HL-60 (cell line): ENCODE data around the gene CAMKK2.

Source experiments
- GABPA ChIP-seq: IDR thresholded peaks from 2 replicates; pipeline ENCODE4 v1.6.1; 2012; ENCODE audit warnings: low read depth
- POLR2AphosphoS5 ChIP-seq: IDR thresholded peaks from 2 replicates; pipeline ENCODE4 v1.6.1; 2012; ENCODE audit warnings: low read depth
- REST ChIP-seq: IDR thresholded peaks from 2 replicates; pipeline ENCODE4 v1.6.1; 2012; ENCODE audit warnings: low read depth; ENCODE audit not compliant: insufficient replicate concordance
- SPI1 ChIP-seq: IDR thresholded peaks from 2 replicates; pipeline ENCODE4 v1.6.1; 2012; ENCODE audit warnings: low read depth, mild to moderate bottlenecking, borderline replicate concordance
- TF ChIP-seq, protein P1 (sequence below): IDR thresholded peaks from one replicate; pipeline ENCODE4 v1.5.1; 2011; ENCODE audit warnings: low read length, control low read depth, inconsistent platforms; ENCODE audit not compliant: insufficient read depth

- TF ChIP-seq, protein P1, sequence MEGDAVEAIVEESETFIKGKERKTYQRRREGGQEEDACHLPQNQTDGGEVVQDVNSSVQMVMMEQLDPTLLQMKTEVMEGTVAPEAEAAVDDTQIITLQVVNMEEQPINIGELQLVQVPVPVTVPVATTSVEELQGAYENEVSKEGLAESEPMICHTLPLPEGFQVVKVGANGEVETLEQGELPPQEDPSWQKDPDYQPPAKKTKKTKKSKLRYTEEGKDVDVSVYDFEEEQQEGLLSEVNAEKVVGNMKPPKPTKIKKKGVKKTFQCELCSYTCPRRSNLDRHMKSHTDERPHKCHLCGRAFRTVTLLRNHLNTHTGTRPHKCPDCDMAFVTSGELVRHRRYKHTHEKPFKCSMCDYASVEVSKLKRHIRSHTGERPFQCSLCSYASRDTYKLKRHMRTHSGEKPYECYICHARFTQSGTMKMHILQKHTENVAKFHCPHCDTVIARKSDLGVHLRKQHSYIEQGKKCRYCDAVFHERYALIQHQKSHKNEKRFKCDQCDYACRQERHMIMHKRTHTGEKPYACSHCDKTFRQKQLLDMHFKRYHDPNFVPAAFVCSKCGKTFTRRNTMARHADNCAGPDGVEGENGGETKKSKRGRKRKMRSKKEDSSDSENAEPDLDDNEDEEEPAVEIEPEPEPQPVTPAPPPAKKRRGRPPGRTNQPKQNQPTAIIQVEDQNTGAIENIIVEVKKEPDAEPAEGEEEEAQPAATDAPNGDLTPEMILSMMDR = no peak
- no peak for TF ChIP-seq REST
- no peak for TF ChIP-seq GABPA
- no peak for TF ChIP-seq POLR2AphosphoS5
- no peak for TF ChIP-seq SPI1
These were observed 11.7 kb downstream of the CAMKK2 start for GRCh38 chr12:121284551-121285390.
